K562 (cell line): ENCODE measurements around the gene TCF4.

Experiments used
- DLX4 ChIP-seq: fragments of 250-450 bp; sonication (Bioruptor Pico); IDR thresholded peaks from 2 replicates; pipeline ENCODE4 v1.6.1; 2021; ENCODE audit warnings: mild to moderate bottlenecking
- E2F3 ChIP-seq: fragments of 250-450 bp; sonication (Bioruptor Pico); IDR thresholded peaks from 2 replicates; pipeline ENCODE4 v1.4.0; 2020; ENCODE audit warnings: mild to moderate bottlenecking
- EP300 ChIP-seq: IDR thresholded peaks from 2 replicates; pipeline ENCODE4 v1.6.1; 2012; ENCODE audit warnings: low read length, improper control_type of control experiment
- EZH2 ChIP-seq: IDR thresholded peaks from 2 replicates; pipeline ENCODE4 v1.6.1; 2012; ENCODE audit warnings: low read depth, mild to moderate bottlenecking, inconsistent platforms, low read length, borderline replicate concordance
- HDAC2 ChIP-seq: fragments of 450-650 bp; IDR thresholded peaks from 2 replicates; pipeline ENCODE4 v1.6.1; 2016; ENCODE audit warnings: mild to moderate bottlenecking
- HNRNPLL ChIP-seq: fragments of 200-400 bp; formaldehyde crosslinking; IDR thresholded peaks from 2 replicates; pipeline ENCODE4 v1.6.1; 2017; ENCODE audit warnings: low read length, low read depth, mild to moderate bottlenecking; ENCODE audit not compliant: poor library complexity, severe bottlenecking
- POLR2AphosphoS5 ChIP-seq: IDR thresholded peaks from 2 replicates; pipeline ENCODE4 v1.6.1; 2011; ENCODE audit warnings: mild to moderate bottlenecking, low read depth, low read length, moderate library complexity; ENCODE audit not compliant: control insufficient read depth, insufficient read depth
- SMAD3 ChIP-seq: fragments of 450-650 bp; formaldehyde crosslinking; conservative IDR thresholded peaks from 2 replicates; pipeline ENCODE4 v1.4.0; 2020; ENCODE audit warnings: mild to moderate bottlenecking
- TFE3 ChIP-seq: fragments of 450-650 bp; formaldehyde crosslinking; IDR thresholded peaks from 2 replicates; pipeline ENCODE4 v1.4.0; 2020; ENCODE audit warnings: mild to moderate bottlenecking, mixed read lengths
- ZBTB26 ChIP-seq: fragments of 450-650 bp; formaldehyde crosslinking; IDR thresholded peaks from 2 replicates; pipeline ENCODE4 v1.4.0; 2022; ENCODE audit warnings: missing genetic modification characterization
- ZNF140 ChIP-seq: fragments of 250-450 bp; sonication (Bioruptor Pico); IDR thresholded peaks from 2 replicates; pipeline ENCODE4 v1.8.0; 2021; ENCODE audit warnings: moderate library complexity, mild to moderate bottlenecking, inconsistent platforms
- ZSCAN32 ChIP-seq: fragments of 450-650 bp; formaldehyde crosslinking; IDR thresholded peaks from 2 replicates; pipeline ENCODE4 v1.4.0; 2020; ENCODE audit warnings: mild to moderate bottlenecking, moderate library complexity
- TF ChIP-seq, protein P1 (sequence below), 2 experiments: fragments of 450-650 bp in 1 of 2; sonication (generic) in 1 of 2; formaldehyde crosslinking in 1 of 2; IDR thresholded peaks; 2 replicates each; pipeline versions ENCODE4 v1.7.1 to v1.9.0; 2016 to 2022; ENCODE audit warnings: inconsistent platforms in 1 of 2, mild to moderate bottlenecking in 1 of 2, missing genetic modification reagents in 1 of 2
- TF ChIP-seq, protein P2 (sequence below): fragments of 250-450 bp; sonication (Bioruptor Pico); IDR thresholded peaks from 2 replicates; pipeline ENCODE4 v1.4.0; 2020; ENCODE audit warnings: mild to moderate bottlenecking, moderate library complexity

- TF ChIP-seq, protein P1, sequence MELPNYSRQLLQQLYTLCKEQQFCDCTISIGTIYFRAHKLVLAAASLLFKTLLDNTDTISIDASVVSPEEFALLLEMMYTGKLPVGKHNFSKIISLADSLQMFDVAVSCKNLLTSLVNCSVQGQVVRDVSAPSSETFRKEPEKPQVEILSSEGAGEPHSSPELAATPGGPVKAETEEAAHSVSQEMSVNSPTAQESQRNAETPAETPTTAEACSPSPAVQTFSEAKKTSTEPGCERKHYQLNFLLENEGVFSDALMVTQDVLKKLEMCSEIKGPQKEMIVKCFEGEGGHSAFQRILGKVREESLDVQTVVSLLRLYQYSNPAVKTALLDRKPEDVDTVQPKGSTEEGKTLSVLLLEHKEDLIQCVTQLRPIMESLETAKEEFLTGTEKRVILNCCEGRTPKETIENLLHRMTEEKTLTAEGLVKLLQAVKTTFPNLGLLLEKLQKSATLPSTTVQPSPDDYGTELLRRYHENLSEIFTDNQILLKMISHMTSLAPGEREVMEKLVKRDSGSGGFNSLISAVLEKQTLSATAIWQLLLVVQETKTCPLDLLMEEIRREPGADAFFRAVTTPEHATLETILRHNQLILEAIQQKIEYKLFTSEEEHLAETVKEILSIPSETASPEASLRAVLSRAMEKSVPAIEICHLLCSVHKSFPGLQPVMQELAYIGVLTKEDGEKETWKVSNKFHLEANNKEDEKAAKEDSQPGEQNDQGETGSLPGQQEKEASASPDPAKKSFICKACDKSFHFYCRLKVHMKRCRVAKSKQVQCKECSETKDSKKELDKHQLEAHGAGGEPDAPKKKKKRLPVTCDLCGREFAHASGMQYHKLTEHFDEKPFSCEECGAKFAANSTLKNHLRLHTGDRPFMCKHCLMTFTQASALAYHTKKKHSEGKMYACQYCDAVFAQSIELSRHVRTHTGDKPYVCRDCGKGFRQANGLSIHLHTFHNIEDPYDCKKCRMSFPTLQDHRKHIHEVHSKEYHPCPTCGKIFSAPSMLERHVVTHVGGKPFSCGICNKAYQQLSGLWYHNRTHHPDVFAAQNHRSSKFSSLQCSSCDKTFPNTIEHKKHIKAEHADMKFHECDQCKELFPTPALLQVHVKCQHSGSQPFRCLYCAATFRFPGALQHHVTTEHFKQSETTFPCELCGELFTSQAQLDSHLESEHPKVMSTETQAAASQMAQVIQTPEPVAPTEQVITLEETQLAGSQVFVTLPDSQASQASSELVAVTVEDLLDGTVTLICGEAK (IDR thresholded peaks at IDR 0.05), result no peak
- TF ChIP-seq, protein P1 (CRISPR knock-in tag; IDR thresholded peaks at IDR 0.05), result no peak
- TF ChIP-seq DLX4 (CRISPR knock-in tag) (no peak), EP300 (no peak), HDAC2 (no peak), E2F3 (CRISPR knock-in tag) (no peak), EZH2 (no peak), POLR2AphosphoS5 (no peak), ZSCAN32 (no peak), ZBTB26 (no peak), ZNF140 (no peak), HNRNPLL (no peak), TFE3 (CRISPR knock-in tag) (no peak), SMAD3 (no peak)
- TF ChIP-seq, protein P2, sequence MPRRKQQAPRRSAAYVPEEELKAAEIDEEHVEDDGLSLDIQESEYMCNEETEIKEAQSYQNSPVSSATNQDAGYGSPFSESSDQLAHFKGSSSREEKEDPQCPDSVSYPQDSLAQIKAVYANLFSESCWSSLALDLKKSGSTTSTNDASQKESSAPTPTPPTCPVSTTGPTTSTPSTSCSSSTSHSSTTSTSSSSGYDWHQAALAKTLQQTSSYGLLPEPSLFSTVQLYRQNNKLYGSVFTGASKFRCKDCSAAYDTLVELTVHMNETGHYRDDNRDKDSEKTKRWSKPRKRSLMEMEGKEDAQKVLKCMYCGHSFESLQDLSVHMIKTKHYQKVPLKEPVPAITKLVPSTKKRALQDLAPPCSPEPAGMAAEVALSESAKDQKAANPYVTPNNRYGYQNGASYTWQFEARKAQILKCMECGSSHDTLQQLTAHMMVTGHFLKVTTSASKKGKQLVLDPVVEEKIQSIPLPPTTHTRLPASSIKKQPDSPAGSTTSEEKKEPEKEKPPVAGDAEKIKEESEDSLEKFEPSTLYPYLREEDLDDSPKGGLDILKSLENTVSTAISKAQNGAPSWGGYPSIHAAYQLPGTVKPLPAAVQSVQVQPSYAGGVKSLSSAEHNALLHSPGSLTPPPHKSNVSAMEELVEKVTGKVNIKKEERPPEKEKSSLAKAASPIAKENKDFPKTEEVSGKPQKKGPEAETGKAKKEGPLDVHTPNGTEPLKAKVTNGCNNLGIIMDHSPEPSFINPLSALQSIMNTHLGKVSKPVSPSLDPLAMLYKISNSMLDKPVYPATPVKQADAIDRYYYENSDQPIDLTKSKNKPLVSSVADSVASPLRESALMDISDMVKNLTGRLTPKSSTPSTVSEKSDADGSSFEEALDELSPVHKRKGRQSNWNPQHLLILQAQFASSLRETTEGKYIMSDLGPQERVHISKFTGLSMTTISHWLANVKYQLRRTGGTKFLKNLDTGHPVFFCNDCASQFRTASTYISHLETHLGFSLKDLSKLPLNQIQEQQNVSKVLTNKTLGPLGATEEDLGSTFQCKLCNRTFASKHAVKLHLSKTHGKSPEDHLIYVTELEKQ (CRISPR knock-in tag), result no peak
Observed at GRCh38 chr18:55300421-55300935, 287.5 kb downstream of the TCF4 start.
